T-helper 1 cell treated with Interleukin-12 subunit alpha and Interleukin-12 subunit beta and Interleukin-4 antibody, amounts not matched to agents 30 ng/mL and 1 ng/mL, for 36 hours (primary cell): ENCODE data around the gene CALML3. TPM values are rescaled to one million over a fixed set of nuclear protein-coding genes. Genes with fewer than 3 reads are reported as not detected.
"Not testable (repeated sequence)": the region's sequence is repeated elsewhere in the genome, so short reads cannot be mapped to it uniquely, and the experiment has no call there.

Source experiments
- intact Hi-C: fragments of 100-400 bp; cut with micrococcal nuclease; formaldehyde crosslinking; loops from one replicate; pipeline ENCODE4 v1.15.1; 2024
- total RNA-seq: library from RNA; stranded (reverse); gene quantifications from 2 replicates; pipeline ENCODE4 v1.2.3, GENCODE V29; 2022

Gene CALML3
- total RNA-seq: not detected in 2 replicates

DNA sequence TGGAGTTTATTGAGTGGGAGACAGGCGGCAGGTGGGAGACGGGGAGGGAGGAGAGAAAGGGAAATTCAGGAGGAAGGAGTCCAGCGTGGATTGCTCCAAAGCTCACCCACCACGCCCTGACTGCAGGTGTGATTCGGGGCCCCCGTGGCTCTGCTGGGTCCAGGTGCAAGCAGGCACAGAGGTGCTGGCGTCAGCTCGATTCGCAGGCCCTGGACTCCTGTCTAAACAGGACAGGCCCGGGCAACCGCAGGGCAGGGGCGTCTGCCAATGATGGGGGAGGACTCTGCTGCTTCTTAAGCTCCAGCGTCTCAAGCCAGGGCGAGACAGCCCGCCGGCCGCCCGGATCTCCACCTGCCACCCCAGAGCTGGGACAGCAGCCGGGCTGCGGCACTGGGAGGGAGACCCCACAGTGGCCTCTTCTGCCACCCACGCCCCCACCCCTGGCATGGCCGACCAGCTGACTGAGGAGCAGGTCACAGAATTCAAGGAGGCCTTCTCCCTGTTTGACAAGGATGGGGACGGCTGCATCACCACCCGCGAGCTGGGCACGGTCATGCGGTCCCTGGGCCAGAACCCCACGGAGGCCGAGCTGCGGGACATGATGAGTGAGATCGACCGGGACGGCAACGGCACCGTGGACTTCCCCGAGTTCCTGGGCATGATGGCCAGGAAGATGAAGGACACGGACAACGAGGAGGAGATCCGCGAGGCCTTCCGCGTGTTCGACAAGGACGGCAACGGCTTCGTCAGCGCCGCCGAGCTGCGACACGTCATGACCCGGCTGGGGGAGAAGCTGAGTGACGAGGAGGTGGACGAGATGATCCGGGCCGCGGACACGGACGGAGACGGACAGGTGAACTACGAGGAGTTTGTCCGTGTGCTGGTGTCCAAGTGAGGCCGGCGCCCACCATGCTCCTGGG is at the start of gene CALML3:
Gene CALML3 (plus strand): TSS at position 321 of the 920 bp plus-strand sequence. CDS start 125 bp downstream, at position 446.
- intact Hi-C loops: no loop called here

DNA sequence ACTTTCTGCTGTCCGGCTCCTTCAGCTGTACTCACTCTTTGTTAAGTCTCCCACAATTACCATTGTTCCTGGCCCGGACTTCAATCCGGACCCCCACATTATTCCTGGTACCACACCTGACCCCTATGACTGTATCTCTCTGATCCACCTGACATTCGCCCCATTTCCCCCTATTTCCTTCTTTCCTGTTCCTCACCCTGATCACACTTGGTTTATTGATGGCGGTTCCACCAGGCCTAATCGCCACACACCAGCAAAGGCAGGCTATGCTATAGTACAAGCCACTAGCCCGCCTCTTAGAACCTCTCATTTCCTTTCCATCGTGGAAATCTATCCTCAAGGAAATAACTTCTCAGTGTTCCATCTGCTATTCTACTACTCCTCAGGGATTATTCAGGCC is 49.7 kb upstream of the CALML3 start:
- intact Hi-C loops: not testable (repeated sequence)

DNA sequence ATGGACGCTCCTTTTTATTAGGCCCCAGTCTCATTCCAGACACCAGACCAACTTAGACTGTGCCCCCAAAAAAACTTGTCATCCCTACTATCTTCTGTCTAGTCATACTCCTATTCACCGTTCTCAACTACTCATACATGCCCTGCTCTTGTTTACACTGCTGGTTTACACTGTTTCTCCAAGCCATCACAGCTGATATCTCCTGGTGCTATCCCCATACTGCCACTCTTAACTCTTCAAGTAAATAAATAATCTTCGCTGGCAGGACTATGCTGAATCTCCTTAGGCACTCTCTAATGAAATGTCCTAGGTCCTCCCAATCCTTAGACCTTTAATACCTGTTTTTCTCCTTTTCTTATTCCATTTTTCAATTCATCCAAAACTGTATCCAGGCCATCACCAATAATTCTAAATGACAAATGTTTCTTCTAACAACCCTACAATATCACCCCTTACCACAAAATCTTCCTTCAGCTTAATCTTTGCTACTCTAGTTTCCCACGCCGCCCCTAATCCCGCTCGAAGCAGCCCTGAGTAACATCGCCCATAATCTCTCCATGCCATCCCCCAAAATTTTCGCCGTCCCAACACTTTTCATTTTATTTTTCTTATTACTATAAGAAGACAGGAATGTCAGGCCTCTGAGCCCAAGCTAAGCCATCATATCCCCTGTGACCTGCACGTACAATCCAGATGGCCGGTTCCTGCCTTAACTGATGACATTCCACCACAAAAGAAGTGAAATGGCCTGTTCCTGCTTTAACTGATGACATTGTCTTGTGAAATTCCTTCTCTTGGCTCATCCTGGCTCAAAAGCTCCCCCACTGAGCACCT is 48.6 kb upstream of the CALML3 start:
- intact Hi-C loops: not testable (repeated sequence)

DNA sequence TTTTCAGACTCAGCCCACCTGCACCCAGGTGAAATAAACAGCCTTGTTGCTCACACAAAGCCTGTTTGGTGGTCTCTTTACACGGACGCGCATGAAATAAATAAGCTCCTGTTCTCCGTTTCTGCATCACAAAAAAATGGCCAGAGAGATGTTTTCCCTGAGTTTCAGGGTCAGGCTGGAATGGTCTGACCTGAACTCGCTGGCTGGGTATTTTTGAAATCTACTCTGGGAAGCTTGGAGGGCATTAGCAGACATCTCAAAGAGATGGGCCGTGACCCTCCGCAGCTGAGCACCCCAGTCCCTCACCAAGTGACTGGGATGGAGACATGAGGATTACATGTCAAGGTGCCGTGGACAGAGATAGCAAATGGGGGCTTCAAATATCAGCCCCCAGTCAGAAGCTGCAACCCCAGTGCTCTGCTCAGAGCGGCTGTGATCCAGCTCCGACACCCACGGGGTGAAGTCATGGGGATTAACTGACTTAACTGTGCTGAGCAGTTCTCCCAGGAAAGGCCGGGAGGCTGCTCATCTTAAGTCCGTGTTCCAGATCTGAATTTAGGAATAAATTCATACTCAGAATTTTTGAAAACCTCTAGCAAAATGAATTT is 47.7 kb upstream of the CALML3 start:
- intact Hi-C loops: no loop called here

- intact Hi-C loops: no loop called here
Measured at GRCh38 chr10:5477948-5478693, 46.6 kb upstream of the CALML3 start.

DNA sequence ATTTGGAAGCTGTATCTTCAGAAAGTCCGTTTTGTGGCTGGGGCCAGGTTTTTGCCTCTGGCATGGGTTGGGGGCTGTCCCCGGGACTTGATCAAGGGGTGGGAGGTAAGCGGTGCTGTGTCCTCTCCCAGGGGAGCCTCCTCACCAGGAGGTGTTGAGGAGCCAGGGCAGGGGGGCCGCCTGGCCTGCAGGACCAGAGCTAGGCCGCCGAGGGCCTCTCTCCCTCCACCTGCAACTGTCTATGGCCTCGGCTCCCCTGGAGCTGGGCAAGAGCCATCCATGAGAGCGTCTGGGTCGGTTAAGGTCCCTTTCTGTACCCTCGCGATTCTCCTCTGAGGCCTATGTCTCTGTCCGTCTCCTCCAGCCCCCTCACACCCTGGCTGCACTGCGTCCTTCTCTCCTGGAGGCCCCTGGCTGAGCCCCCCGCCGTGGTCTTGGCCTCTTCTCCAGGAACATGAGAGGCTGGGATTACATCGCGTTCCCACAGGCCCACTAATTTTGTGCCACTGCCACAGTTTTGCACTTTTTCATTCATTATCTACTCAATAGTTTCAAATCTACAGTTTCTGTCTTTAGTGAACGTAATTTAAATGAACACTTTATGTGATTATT is 46.0 kb upstream of the CALML3 start:
- intact Hi-C loops: no loop called here

DNA sequence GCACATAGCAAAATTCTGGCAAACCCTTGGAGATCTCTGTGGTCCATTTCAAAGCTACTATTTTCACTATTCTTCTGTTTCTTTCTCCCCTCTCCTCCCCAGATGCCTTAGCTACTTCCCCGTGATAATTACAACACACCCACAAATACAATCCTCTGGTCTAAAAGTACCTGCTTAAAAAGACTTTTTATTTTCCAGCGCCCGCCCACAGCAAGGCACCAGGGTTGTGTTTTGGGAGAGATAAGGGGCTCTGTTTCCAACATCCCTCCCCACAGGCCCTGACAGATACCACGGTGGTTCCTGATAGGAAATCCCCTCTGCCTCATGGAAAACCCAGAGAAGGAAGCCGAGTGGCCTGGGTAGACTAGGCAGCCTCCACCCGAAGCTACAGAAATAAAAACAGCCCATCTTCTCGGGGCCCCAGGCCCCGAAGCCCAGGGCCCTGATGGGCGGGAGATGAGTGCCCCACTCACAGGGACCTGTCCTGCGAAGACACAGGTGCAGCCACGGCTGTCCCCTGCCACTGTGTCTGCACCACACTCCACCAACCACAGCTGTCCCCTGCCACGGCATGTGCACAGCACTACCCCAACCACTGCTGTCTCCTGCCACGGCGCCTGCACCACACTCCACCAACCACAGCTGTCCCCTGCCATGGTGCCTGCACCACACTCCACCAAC is 45.1 kb upstream of the CALML3 start:
- intact Hi-C loops: no loop called here

- intact Hi-C loops: no loop called here
Measured at GRCh38 chr10:5480162-5480941, 44.4 kb upstream of the CALML3 start.

DNA sequence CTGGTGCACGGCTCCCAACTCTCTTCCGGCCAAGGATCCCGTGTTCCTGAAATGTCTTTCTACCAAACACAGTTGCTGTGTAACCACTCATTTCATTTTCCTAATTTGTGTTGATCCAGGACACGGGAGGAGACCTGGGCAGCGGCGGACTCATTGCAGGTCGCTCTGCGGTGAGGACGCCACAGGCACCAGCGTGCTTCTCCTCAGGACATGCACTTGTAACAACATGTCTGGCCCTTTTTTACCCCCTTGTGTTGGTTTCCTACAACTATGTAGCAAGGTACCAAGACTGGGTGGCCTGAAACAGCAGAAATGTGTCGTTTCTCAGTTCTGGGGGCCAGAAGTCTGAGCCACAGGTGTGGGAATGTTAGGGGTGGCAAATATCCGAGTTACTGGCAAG is 43.6 kb upstream of the CALML3 start:
- intact Hi-C loops: no loop called here

DNA sequence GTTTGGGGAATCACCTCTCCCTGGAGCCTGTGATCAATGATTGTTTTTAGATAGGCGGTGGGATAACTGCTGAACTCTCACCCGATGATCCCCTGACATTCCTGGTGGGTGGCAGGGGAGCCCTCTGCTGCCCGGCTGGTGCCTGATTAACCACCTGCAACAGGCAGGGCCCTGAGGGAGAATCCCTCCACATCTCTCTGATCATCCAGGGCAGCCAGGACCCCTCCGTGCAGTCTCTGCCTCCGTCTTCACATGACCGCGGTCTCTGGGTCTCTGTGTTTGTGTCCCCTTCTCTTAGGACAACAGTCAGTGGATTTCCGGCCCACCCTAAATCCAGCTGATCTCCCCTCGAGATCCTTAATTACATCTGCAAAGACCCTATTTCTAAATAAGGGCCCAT is 42.7 kb upstream of the CALML3 start:
- intact Hi-C loops: no loop called here

DNA sequence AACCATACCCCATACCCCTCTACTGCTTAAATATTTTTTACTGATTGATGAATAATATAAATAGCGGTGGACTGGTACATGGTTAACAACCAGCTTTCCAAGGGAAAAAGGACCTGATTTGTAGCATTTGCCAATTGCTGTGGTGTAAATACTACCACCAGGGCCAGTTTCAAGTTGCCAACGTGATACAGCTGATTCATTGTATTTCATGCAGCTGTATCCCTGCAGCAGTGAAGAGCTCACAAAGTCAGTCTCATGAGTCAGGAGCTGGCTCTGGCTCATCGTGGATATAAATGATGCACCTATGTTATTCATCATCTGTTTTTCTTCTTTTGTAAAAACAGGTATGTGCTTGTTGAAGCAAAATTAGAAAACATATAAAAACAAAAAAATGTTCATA is 40.6 kb upstream of the CALML3 start:
- intact Hi-C loops: no loop called here

DNA sequence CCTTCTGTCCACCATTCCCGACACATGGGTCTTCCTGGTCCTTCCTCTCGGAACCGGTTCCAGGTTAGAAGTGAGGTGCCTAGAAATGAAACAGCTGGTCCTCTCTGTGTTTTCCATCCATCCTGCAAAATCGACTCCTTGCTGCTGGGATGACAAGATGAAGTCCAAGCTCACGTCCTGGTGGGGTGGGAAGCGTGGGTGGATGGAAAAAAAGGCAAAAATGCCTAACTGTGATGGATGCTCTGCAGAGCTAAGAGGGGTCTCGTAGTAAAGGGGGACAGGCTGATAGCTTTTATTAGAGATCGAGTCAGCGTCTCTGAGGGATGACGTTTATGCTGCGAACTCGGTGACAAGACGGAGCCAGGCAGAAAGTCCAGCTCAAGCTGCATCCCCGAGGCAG is 39.5 kb upstream of the CALML3 start:
- intact Hi-C loops: no loop called here

DNA sequence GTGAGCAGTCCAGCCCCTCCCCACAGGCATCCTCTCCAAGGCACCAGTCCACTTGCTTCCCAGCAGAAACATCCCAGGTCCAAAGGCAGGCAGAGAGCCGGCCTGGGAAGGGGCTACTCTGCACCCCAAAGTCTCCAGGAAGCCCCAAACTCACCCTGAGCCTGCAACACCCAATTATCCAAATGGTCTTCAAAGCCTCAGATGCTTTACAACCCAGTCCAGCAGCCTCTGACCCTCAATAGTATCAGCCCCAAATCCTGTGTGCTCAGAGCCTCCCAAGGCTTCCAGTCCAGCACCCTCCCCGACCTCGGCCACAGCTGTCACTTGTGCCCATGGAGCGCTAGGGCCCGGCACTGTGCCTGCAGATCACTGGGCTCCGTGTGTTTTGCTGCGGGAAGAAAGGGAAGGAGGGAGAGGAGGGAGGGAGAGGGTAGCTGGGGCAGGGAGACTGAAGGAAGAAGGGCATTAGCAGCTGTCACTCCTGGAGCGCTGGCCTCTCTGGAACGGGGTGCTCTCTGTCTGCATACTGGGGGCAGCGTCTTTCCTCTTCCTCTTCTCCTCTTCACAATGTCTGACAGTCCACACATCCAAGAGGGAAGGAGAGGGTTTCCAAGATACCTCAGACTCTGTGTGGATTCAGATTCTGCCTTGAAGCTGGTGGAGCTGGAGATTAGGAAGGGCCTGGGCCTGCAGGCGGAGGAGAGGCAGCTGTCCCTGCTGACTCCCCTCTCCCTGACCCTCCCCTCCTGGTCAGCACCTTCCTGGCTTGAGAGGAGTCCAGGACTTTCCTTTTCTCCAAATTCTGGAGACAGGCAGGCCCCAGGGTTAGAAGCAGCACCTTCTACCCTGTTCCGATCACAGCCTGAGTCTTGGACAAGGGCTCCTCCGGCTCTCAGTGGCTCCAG is 38.6 kb upstream of the CALML3 start:
- intact Hi-C loops: no loop called here

GRCh38 chr10:5486853-5487235 is 37.9 kb upstream of the CALML3 start:
- intact Hi-C loops: no loop called here

DNA sequence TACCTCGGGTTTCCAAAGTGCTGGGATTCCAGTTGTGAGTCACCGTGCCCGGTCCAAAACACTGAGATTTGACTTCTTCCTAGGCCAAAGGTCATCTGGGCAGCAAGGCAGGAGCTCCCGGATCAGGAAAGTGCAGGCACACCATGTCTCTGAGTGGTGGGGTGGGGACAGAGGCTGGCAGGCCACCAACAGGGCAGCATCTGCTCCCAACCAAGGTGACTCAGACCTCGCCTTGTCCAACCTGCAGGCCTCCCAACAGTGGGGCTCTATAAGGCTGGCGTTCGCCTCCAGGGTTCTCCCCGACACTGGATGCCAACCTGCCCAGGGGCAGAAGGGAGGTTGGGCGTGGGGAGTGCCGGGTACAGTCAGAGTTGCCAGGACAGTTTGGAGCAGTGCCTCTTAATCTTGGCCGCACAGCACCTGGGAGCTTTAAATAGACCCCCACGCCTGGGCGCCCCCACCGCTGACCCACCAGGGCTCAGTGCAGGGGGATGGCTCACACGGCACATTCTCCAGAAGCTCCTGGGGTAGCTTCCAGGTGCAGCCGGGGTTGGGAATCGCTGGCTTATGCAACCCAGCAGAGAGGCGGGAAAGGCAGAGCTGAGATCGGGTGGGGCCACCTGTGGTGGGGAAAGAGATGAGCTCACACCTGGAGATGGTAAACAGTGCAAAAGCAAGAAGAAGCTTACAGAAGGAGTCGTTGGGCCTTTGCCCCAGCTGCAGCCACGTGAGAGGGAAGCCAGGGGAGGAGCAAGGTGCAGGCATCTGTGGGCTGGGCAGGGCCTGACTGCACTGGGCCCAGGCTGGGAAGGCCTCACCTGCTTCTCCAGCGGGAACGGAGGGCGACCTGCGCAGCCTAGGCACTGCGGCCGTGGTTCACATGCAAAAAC is 36.2 kb upstream of the CALML3 start:
- intact Hi-C loops: no loop called here

DNA sequence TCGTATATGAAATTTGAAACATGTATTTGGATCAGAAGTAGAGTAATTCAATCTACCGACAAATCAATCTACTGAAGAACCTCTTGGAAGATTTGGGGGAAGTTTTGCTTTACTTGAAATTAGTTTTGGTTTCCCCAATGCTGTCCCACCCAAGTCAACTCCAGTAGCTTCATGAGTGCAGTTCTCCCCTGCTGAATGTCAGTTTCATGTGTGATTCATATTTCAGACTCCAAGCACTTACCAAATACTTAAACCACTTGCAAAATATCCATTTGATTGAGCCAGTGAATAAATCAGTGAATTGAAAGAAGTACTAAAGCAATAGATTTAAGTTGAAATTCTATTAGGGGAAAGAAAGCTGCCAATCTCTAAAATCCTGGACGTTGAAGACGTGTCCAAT is 34.7 kb upstream of the CALML3 start:
- intact Hi-C loops: no loop called here

DNA sequence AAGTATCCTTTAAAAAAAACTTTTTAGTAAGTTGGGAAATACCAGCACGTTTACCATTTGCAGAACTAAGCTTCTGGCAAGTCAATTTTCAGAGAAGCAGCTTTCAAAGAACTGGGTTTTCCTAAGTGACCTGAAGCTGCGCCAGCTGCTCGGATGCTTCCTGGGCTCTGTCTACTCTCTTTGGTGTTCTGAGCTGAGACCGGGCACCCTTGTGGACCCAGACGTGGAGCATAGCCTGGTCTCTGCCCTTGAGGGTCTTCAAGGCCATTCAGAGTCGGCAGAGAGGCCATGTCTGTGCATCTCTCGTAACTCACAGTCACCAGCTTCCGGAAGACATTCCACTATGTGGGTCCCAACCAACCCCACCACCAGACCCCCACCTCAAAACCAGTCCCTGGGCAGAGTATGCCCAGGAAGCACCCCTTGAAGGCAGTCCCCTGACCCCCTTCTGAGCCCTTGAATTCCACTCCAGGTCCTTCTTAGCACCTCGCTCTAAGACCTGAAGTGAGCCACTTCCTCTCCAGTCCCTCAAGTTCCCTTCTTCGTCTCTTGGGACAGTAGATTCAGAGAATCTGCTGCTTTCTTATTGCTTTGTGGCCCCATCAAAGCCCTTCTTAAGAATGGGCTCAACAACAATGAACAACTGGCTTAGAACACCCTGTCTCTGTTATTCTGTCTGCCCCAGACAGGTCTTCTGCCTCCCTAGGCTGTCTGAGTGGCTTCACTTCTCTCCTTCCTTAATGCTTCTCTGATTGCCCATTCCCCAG is 33.9 kb upstream of the CALML3 start:
- intact Hi-C loops: no loop called here
